ENCODE results near the gene KIF1B.
A peak's percentile ranks its signal among the peaks of the same experiment; 100 is the strongest.
"Not testable (repeated sequence)": the region's sequence is repeated elsewhere in the genome, so short reads cannot be mapped to it uniquely, and the experiment has no call there.

KIF1B gene

GRCh38 chr1:10377365-10378029, 167.1 kb downstream of the KIF1B start:
- not testable (repeated sequence) for H3K9me3 Mint-ChIP-seq, H3K4me1 Mint-ChIP-seq, H3K27me3 Mint-ChIP-seq, H3K4me3 Mint-ChIP-seq
- peaks cover 12% of the 10 kb centered on the region for H3K36me3 Mint-ChIP-seq
- ATAC-seq (ENCODE audit: low read depth) = peak; percentile 71
- peak; percentile 41 to 42 for DNase-seq (ENCODE audit: low spot score in 2 of 2)
- H3K27ac Mint-ChIP-seq = peak overlapping the region; percentile 35

GRCh38 chr1:10378081-10378841, 167.9 kb downstream of the KIF1B start:
- Mint-ChIP-seq H3K4me1 (peaks cover 2% of the 10 kb centered on the region), H3K27ac (no peak overlapping the region), H3K9me3 (no peaks in the 10 kb centered on the region), H3K4me3 (no peak overlapping the region), H3K36me3 (peaks cover 13% of the 10 kb centered on the region), H3K27me3 (no peaks in the 10 kb centered on the region)
- DNase-seq (ENCODE audit: low spot score in 2 of 2) (no peak), ATAC-seq (ENCODE audit: low read depth) (no peak)

- H3K27ac Mint-ChIP-seq = no peak overlapping the region
- H3K4me3 Mint-ChIP-seq = no peak overlapping the region
- H3K36me3 Mint-ChIP-seq = peaks cover 14% of the 10 kb centered on the region
- no peak for ATAC-seq (ENCODE audit: low read depth)
- H3K4me1 Mint-ChIP-seq = peaks cover 2% of the 10 kb centered on the region
- H3K9me3 Mint-ChIP-seq = no peaks in the 10 kb centered on the region
- DNase-seq (ENCODE audit: low spot score in 2 of 2) = no peak
- no peaks in the 10 kb centered on the region for H3K27me3 Mint-ChIP-seq
Observed at GRCh38 chr1:10379101-10379620, 168.8 kb downstream of the KIF1B start.

- no peak overlapping the region for H3K27ac Mint-ChIP-seq
- DNase-seq (ENCODE audit: low spot score in 2 of 2) = no peak
- peaks cover 2% of the 10 kb centered on the region for H3K4me1 Mint-ChIP-seq
- H3K9me3 Mint-ChIP-seq = no peaks in the 10 kb centered on the region
- no peak overlapping the region for H3K4me3 Mint-ChIP-seq
- no peak for ATAC-seq (ENCODE audit: low read depth)
- peaks cover 16% of the 10 kb centered on the region for H3K36me3 Mint-ChIP-seq
- no peaks in the 10 kb centered on the region for H3K27me3 Mint-ChIP-seq
Observed at GRCh38 chr1:10379676-10380075, 169.3 kb downstream of the KIF1B start.

- H3K27ac Mint-ChIP-seq = no peak overlapping the region
- H3K27me3 Mint-ChIP-seq = no peaks in the 10 kb centered on the region
- H3K36me3 Mint-ChIP-seq = peaks cover 10% of the 10 kb centered on the region
- peaks cover 2% of the 10 kb centered on the region for H3K4me1 Mint-ChIP-seq
- H3K4me3 Mint-ChIP-seq = no peak overlapping the region
- DNase-seq (ENCODE audit: low spot score in 2 of 2) (no peak), ATAC-seq (ENCODE audit: low read depth) (no peak)
- H3K9me3 Mint-ChIP-seq = no peaks in the 10 kb centered on the region
Observed at GRCh38 chr1:10380594-10381275, 170.4 kb downstream of the KIF1B start.

- H3K27me3 Mint-ChIP-seq = no peaks in the 10 kb centered on the region
- H3K36me3 Mint-ChIP-seq = peaks cover 6% of the 10 kb centered on the region
- no peak overlapping the region for H3K4me3 Mint-ChIP-seq
- no peaks in the 10 kb centered on the region for H3K4me1 Mint-ChIP-seq
- DNase-seq (ENCODE audit: low spot score in 2 of 2) (no peak), ATAC-seq (ENCODE audit: low read depth) (no peak)
- no peaks in the 10 kb centered on the region for H3K9me3 Mint-ChIP-seq
- peak overlapping the region; percentile 25 for H3K27ac Mint-ChIP-seq
Observed at GRCh38 chr1:10383630-10384029, 173.3 kb downstream of the KIF1B start.

- Mint-ChIP-seq H3K9me3 (no peaks in the 10 kb centered on the region), H3K36me3 (peaks cover 4% of the 10 kb centered on the region), H3K27ac (no peak overlapping the region), H3K4me3 (no peak overlapping the region), H3K4me1 (no peaks in the 10 kb centered on the region), H3K27me3 (no peaks in the 10 kb centered on the region)
- DNase-seq (ENCODE audit: low spot score in 2 of 2) = no peak
- no peak for ATAC-seq (ENCODE audit: low read depth)
Observed at GRCh38 chr1:10384219-10384618, 173.8 kb downstream of the KIF1B start.

GRCh38 chr1:10386761-10387676, 176.6 kb downstream of the KIF1B start:
- no peaks in the 10 kb centered on the region for H3K4me1 Mint-ChIP-seq
- H3K27me3 Mint-ChIP-seq = no peaks in the 10 kb centered on the region
- ATAC-seq (ENCODE audit: low read depth) (no peak), DNase-seq (ENCODE audit: low spot score in 2 of 2) (no peak)
- H3K9me3 Mint-ChIP-seq = no peaks in the 10 kb centered on the region
- H3K27ac Mint-ChIP-seq = no peak overlapping the region
- H3K4me3 Mint-ChIP-seq = no peak overlapping the region
- H3K36me3 Mint-ChIP-seq = peaks cover 4% of the 10 kb centered on the region

GRCh38 chr1:10387677-10388386, 177.5 kb downstream of the KIF1B start:
- H3K4me1 Mint-ChIP-seq = no peaks in the 10 kb centered on the region
- no peak overlapping the region for H3K4me3 Mint-ChIP-seq
- DNase-seq (ENCODE audit: low spot score in 2 of 2) (peak in 1 of 2 donors; percentile 18), ATAC-seq (ENCODE audit: low read depth) (peak; percentile 90)
- H3K9me3 Mint-ChIP-seq = no peaks in the 10 kb centered on the region
- H3K27me3 Mint-ChIP-seq = no peaks in the 10 kb centered on the region
- peak overlapping the region; percentile 20 for H3K27ac Mint-ChIP-seq
- H3K36me3 Mint-ChIP-seq = peaks cover 4% of the 10 kb centered on the region

- DNase-seq (ENCODE audit: low spot score in 2 of 2) (no peak), ATAC-seq (ENCODE audit: low read depth) (no peak)
- no peak overlapping the region for H3K4me3 Mint-ChIP-seq
- H3K27me3 Mint-ChIP-seq = no peaks in the 10 kb centered on the region
- peaks cover 3% of the 10 kb centered on the region for H3K36me3 Mint-ChIP-seq
- no peaks in the 10 kb centered on the region for H3K9me3 Mint-ChIP-seq
- no peaks in the 10 kb centered on the region for H3K4me1 Mint-ChIP-seq
- peak overlapping the region; percentile 20 for H3K27ac Mint-ChIP-seq
Observed at GRCh38 chr1:10388387-10388715, 178.0 kb downstream of the KIF1B start.

- Mint-ChIP-seq H3K4me3 (no peak overlapping the region), H3K27ac (no peak overlapping the region)
- no peak for DNase-seq (ENCODE audit: low spot score in 2 of 2)
Observed at GRCh38 chr1:10389271-10389973, 179.1 kb downstream of the KIF1B start.

GRCh38 chr1:10396870-10397269, 186.5 kb downstream of the KIF1B start:
- Mint-ChIP-seq H3K36me3 (peaks cover 6% of the 10 kb centered on the region), H3K4me1 (peaks cover 11% of the 10 kb centered on the region), H3K27me3 (no peaks in the 10 kb centered on the region), H3K27ac (no peak overlapping the region), H3K4me3 (peak overlapping the region; percentile 2), H3K9me3 (no peaks in the 10 kb centered on the region)
- ATAC-seq (ENCODE audit: low read depth) (no peak), DNase-seq (ENCODE audit: low spot score in 2 of 2) (no peak)

More at GRCh38 chr1:10389271-10389973, 179.1 kb downstream of the KIF1B start:
- no peaks in the 10 kb centered on the region for H3K4me1 Mint-ChIP-seq
- H3K9me3 Mint-ChIP-seq = no peaks in the 10 kb centered on the region
- ATAC-seq (ENCODE audit: low read depth) = no peak
- H3K27me3 Mint-ChIP-seq = no peaks in the 10 kb centered on the region
- H3K36me3 Mint-ChIP-seq = peaks cover 2% of the 10 kb centered on the region
